ENCODE data around the gene CIITA. TPM values are rescaled to one million over a fixed set of nuclear protein-coding genes. Genes with fewer than 3 reads are reported as not detected.
"Not testable (repeated sequence)": the region's sequence is repeated elsewhere in the genome, so short reads cannot be mapped to it uniquely, and the experiment has no call there.

Gene CIITA
- total RNA-seq, 1 donor from 2014 or later: 0.13 TPM

DNA sequence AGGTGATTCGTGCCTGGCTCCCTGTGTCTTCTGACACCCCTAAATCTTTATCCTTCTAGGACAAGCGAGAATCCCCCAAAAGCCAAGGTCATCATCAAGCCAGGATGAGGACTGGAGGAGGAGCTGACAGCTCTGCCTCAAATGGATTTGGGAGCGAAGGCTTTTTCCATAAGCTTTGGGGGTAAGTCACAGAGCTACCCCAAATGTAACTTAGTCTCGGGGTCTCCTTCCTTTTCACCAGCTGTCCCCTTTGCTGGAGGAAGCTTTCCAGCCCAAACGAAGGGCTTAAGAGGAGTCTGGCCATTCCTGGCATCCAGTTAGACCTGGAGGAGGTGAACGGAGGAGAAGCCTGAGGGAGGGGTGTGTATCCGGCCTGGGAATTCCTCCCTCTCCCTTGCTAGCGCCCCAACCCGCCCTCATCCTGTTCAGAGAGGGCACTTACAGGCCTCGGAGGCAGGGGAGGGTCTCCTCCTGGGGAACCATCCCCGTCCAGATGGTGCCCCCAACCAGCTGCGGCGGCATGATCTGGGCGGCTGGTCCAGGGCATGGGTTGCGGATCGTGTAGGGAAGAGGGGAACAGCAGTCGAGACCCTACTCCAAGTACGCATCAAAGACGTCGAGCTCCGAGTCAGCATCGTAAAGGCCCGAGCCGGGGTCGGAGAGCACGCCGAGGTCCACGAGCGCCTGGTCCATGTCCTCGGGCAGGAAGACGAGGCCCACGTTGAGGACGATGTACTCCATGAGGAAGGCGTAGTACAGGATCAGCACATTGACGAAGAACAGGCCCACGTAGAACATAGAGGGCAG lies 64.3 kb downstream of the CIITA start:
- H3K9me3 Mint-ChIP-seq (ENCODE audit: unreplicated experiment): no peaks in the 10 kb centered on the region
- H3K4me3 Mint-ChIP-seq (ENCODE audit: unreplicated experiment): peak overlapping the region; percentile 96
- H3K4me1 Mint-ChIP-seq (ENCODE audit: unreplicated experiment): peaks cover 64% of the 10 kb centered on the region
- H3K36me3 Mint-ChIP-seq (ENCODE audit: low read depth, unreplicated experiment): peaks cover 14% of the 10 kb centered on the region
- peaks cover 18% of the 10 kb centered on the region for H3K27me3 Mint-ChIP-seq (ENCODE audit: unreplicated experiment)
- no peak for TF ChIP-seq CTCF (IDR thresholded peaks at IDR 0.05; ENCODE audit: unreplicated experiment)
- no peak for DNase-seq (ENCODE audit: low spot score)
- H3K27ac Mint-ChIP-seq (ENCODE audit: unreplicated experiment): no peak overlapping the region

- Mint-ChIP-seq H3K4me3 (ENCODE audit: unreplicated experiment) (peak overlapping the region; percentile 96), H3K36me3 (ENCODE audit: low read depth, unreplicated experiment) (peaks cover 14% of the 10 kb centered on the region), H3K27me3 (ENCODE audit: unreplicated experiment) (peaks cover 18% of the 10 kb centered on the region), H3K4me1 (ENCODE audit: unreplicated experiment) (peaks cover 64% of the 10 kb centered on the region)
- H3K9me3 Mint-ChIP-seq (ENCODE audit: unreplicated experiment); H3K27ac Mint-ChIP-seq (ENCODE audit: unreplicated experiment); DNase-seq (ENCODE audit: low spot score): not testable (repeated sequence)
Observed at GRCh38 chr16:10941935-10942351, 64.9 kb downstream of the CIITA start.

- H3K27ac Mint-ChIP-seq (ENCODE audit: unreplicated experiment): no peak within 1 kb of the TSS
- DNase-seq (ENCODE audit: low spot score): peak; percentile 97
- peaks cover 14% of the 10 kb centered on the region for H3K36me3 Mint-ChIP-seq (ENCODE audit: low read depth, unreplicated experiment)
- H3K9me3 Mint-ChIP-seq (ENCODE audit: unreplicated experiment): no peaks in the 10 kb centered on the region
- peak; percentile 83 for TF ChIP-seq CTCF (IDR thresholded peaks at IDR 0.05; ENCODE audit: unreplicated experiment)
- H3K4me1 Mint-ChIP-seq (ENCODE audit: unreplicated experiment): peaks cover 64% of the 10 kb centered on the region
- H3K27me3 Mint-ChIP-seq (ENCODE audit: unreplicated experiment): peaks cover 18% of the 10 kb centered on the region
- peak within 1 kb of the TSS; percentile 96 for H3K4me3 Mint-ChIP-seq (ENCODE audit: unreplicated experiment)
Observed at GRCh38 chr16:10942352-10943063, 65.5 kb downstream of the CIITA start, which contains the start of gene DEXI. Gene DEXI (minus strand): TSS chr16:10942468. CDS start chr16:10942005, 463 bp downstream.

DNA sequence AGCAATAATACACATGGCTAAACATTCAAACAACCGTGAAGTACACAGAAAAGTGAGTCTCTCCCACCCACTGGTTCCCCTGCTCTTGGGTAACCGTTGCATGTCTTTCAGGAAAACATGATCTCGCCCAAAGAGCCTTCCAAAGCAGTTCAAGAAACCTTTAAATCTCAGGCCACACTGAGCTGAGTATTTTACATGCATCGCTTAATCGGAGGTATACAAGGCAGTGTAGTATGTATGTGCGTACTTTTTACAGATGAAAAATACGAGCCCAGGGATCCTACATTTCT lies 66.0 kb downstream of the CIITA start:
- H3K4me3 Mint-ChIP-seq (ENCODE audit: unreplicated experiment): peak overlapping the region; percentile 86
- no peak for TF ChIP-seq CTCF (IDR thresholded peaks at IDR 0.05; ENCODE audit: unreplicated experiment)
- peaks cover 19% of the 10 kb centered on the region for H3K27me3 Mint-ChIP-seq (ENCODE audit: unreplicated experiment)
- H3K36me3 Mint-ChIP-seq (ENCODE audit: low read depth, unreplicated experiment): peaks cover 14% of the 10 kb centered on the region
- peaks cover 60% of the 10 kb centered on the region for H3K4me1 Mint-ChIP-seq (ENCODE audit: unreplicated experiment)
- H3K27ac Mint-ChIP-seq (ENCODE audit: unreplicated experiment): no peak overlapping the region
- no peaks in the 10 kb centered on the region for H3K9me3 Mint-ChIP-seq (ENCODE audit: unreplicated experiment)
- DNase-seq (ENCODE audit: low spot score): no peak

DNA sequence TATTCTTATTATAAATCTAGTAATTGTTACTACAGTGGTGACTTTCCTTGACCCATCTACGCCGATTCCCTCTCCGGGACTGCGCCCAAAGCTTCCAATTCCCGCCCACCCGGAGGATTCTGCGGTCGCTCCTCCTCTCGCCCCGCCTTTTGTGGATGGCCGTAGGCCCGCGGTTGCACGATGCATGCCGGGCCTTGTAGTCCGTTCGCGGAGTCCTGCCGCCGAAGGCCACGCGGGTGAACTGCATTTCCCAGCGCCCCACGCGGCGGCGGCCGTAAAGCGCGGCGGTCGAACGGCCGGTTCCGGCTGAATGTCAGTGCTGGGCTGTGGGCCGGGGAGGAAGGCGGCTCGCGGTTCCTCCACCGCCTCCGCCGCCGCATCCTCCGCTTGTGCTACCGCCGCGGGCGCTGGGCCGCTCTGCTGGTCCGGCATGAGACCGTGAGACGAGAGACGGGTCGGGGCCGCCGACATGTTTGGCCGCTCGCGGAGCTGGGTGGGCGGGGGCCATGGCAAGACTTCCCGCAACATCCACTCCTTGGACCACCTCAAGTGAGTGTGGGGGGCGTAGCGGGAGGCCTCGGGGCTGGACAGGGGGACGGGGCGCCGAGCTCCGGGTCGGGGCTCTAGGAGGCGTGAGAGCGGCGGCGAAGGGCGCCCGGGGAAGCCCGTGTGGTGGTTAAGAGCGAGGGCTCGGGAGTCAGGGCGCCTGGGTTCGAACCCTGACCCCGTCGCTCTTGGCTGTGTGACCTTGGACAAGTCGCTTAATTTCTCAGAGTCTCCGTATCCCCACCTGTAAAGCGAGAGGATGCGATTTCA lies 67.5 kb downstream of the CIITA start, which contains the start of gene CLEC16A:
CLEC16A (plus strand) TSS at position 316 of the 816 bp plus-strand sequence; CDS start at position 470, 154 bp downstream.
- TF ChIP-seq CTCF (IDR thresholded peaks at IDR 0.05; ENCODE audit: unreplicated experiment): peak; percentile 6
- H3K27ac Mint-ChIP-seq (ENCODE audit: unreplicated experiment): peak within 1 kb of the TSS; percentile 90
- H3K9me3 Mint-ChIP-seq (ENCODE audit: unreplicated experiment): no peaks in the 10 kb centered on the region
- DNase-seq (ENCODE audit: low spot score): peak; percentile 98
- peaks cover 12% of the 10 kb centered on the region for H3K36me3 Mint-ChIP-seq (ENCODE audit: low read depth, unreplicated experiment)
- H3K4me3 Mint-ChIP-seq (ENCODE audit: unreplicated experiment): peak within 1 kb of the TSS; percentile 95
- peaks cover 19% of the 10 kb centered on the region for H3K27me3 Mint-ChIP-seq (ENCODE audit: unreplicated experiment)
- H3K4me1 Mint-ChIP-seq (ENCODE audit: unreplicated experiment): peaks cover 58% of the 10 kb centered on the region

Measured in endothelial cell (in vitro differentiated cells).